ENCODE measurements around the gene TMEM138.

The TMEM138 gene

DNA sequence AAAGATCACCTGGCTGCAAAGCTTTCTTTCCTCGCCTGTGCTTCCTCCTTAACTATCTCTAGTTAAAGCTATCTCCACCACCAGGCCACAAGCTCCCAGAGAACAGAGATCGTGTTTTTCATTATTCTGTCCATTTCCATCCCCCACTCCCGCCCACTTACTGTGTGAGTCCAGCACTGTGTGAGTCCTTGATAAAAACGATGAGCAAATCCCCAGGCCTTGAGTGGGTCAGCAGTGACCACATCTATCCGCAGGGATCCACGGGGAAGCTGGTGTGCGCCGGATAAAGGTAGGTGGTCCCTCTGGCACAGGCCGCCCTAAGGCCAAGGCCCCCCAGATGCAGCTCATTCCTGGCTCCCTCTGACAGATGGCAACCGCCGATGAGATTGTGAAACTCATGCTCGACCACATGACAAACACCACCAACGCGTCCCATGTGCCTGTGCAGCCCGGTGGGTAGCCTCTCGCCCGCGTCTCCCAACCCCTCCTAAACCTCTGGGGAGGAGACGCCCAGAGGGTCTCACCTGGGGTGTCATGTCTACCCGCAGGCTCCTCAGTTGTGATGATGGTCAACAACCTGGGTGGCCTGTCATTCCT lies 19.9 kb upstream of the TMEM138 start:
- no peak for DNase-seq (ENCODE audit: low spot score)

DNA sequence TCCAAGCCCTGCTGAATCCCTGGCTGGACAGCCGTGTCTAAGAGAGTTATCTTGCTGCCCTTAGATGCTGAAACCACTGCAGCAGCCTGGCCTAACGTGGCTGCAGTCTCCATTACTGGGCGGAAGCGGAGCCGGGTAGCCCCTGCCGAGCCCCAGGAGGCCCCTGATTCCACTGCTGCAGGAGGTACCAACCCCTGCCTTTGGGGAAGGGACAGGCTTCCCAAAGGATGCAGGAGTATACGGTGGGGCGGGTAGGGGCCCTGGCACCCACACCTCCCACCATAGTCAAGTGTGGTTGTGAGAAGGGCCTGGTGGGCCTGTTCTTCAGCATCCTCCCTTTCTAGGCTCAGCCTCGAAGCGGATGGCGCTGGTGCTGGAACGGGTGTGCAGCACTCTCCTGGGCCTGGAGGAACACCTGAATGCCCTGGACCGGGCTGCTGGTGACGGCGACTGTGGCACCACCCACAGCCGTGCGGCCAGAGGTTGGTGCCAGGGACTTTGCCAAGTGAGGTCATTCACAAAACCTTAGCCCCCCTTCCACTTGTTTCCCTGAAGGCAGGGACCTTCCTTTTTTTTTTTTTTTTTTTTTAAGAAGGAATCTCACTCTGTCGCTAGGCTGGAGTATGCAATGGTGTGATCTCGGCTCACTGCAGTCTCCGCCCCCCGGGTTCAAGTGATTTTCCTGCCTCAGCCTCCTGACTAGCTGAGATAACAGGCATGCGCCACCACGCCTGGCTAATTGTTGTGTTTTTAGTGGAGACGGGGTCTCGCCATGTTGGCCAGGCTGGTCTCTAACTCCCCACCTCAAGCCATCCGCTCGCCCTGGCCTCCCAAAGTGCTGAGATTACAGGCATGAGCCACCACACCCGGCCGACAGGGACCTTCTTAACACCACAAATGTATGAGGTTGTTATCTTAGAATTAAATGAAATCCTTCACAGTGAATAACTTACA lies 18.1 kb upstream of the TMEM138 start:
- DNase-seq (ENCODE audit: low spot score), result no peak

DNA sequence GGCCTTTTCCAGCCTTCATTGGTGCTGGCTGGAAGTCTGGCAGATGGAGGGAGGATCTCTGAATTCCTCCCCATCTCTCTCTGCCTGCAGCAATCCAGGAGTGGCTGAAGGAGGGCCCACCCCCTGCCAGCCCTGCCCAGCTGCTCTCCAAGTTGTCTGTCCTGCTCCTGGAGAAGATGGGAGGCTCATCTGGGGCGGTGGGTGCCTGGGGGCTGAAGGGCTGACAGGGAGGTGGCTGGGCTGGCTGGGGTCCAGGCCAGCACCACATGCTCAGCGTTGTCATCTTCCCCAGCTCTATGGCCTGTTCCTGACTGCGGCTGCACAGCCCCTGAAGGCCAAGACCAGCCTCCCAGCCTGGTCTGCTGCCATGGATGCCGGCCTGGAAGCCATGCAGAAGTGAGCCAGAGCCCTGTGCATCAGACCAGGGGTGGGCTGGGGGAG lies 17.0 kb upstream of the TMEM138 start:
- DNase-seq (ENCODE audit: low spot score), result no peak

DNA sequence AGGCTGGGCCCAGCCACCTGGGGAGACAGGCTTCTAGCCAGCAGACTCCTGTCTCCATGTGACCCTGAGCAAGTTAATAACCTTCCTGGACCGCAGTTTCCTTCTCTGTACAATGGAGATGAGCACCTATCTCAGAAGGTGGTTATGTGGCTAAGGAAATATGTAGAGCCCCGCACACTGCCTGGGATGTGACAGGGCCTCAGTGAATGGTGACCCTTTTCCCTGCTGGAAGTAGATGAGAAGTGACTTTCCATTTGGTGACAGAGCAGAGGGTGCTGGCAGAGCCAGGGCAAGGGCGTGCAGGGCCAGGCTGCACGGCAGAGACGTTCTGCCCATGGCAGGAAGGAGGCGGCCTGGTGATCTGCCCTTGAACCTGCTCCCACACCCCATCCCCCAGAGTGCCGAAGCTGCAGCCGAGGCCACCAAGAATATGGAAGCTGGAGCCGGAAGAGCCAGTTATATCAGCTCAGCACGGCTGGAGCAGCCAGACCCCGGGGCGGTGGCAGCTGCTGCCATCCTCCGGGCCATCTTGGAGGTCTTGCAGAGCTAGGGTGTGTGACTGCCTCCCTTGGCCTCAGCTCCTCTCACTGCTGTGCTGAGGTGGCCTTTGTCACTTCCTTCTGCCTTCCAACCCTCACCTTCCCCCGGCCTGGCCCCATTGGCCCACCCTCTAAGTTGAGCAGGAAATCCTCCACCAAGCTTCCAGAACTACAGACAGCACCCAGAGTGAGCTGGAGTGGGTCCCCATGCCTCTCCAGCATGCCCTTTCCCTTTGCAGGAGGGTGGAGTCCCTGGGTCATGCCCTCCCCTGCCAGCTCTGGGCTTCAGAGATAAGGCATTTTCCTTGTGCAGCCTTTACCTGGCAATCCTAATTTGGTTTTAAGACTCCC lies 16.0 kb upstream of the TMEM138 start:
- DNase-seq (ENCODE audit: low spot score), result no peak

DNA sequence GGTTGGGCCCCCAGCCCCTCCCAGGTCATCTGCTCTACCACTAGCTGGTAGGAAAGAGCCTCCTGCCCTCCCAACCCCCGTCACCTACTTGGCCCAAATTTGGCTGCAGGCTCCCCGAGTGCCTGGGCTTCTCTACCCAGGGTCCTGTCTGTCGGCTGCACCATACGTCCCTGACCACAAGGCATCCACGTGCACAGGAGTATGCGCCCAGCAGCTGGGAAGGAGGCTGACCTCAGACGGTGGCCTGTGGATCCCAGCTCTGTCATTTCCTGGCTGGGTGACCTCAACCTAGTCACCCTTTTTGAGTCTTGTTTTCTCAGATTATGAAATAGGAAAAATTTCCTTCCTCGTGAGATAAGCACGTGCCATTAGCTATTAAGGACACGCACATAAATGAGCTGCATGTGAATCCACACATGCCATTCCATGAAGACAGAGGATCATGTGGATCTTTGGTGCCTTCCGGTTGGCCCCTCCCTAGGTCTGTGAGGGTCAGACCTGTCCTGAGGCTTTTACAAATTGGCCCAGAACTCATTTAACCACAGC lies 14.2 kb upstream of the TMEM138 start:
- DNase-seq (ENCODE audit: low spot score), result no peak

DNA sequence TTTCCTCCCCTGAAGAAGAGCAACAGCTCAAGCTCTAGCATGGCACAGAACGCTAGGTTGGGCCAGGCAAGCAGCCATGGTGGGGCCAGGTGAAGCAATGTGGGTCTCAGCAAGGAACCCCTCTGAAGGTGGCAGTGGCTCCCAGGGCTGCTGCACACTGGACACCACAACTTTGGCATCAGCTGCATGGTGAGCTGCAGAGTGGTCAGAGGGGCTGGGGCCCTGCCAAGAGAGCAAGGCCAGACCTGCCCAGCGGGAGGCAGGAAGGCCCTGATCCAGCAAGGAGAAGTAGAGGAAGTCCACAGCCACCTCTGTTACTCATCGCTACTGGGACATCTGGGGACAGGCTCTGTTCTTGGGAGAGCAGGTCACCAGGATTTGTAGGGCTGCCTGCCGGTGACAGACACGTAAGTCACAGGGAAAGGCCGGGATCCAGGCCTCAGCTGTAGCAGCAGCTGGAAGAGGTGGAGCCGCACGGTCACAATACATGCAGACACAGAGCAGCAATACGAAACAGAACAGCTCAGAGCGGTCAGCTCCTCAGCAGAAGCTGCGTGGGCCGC lies 12.9 kb upstream of the TMEM138 start:
- no peak for DNase-seq (ENCODE audit: low spot score)

DNA sequence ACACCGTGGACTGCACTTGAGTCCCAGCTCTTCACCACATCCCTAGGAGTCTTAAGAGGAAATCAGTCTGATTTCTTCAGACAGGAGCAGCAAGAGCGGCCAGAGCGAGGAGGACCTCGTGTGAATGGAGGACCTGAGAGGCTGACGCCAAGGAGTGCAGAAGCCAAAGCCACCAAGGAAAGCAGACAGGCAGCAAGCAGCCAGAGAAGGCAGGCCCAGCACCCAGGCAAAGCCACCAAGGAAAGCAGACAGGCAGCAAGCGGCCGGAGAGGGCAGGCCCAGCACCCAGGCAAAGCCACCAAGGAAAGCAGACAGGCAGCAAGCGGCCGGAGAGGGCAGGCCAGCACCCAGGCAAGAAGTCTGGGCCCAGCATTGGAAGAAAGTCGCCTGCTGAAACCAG lies 12.3 kb upstream of the TMEM138 start:
- DNase-seq (ENCODE audit: low spot score), result no peak

DNA sequence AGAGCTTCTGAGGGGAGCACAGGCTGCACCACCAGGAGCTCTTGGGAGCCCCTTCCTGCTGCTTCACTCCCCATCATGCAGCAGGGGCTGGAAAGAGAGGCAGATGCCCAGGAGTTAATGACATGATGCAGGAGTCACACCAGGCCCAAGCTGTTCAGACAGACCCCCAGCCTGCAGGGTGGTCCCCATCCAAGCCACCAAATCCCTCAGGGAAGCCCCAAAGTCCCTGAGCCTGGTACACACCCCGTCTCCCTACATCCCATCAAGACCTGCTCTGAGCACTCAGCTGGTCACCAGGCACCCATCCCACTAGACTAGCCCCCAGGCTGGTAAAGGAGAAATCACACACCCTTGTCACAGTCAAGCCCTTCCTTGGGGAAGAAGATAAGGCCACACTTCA lies 11.8 kb upstream of the TMEM138 start:
- no peak for DNase-seq (ENCODE audit: low spot score)

DNA sequence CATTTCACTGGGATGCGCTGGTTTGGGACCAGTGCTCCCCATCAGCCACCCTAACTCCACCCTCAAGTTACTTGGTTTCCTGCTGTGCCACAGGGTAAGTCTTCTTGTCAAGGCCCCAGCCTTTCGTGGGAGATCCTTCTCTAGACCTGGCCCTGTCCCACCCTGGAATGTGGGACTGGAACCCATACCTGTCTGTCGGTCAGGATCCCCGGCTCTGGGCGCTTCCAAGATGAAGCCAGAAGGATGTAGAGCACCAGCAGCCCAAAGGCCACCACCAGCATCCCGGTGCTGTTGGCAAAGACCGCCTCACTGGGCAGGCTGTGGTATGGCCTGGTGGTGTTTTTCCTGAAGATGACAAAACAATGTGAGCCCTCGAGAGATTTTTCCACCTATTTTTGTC lies 11.4 kb upstream of the TMEM138 start:
- DNase-seq (ENCODE audit: low spot score), result no peak

DNA sequence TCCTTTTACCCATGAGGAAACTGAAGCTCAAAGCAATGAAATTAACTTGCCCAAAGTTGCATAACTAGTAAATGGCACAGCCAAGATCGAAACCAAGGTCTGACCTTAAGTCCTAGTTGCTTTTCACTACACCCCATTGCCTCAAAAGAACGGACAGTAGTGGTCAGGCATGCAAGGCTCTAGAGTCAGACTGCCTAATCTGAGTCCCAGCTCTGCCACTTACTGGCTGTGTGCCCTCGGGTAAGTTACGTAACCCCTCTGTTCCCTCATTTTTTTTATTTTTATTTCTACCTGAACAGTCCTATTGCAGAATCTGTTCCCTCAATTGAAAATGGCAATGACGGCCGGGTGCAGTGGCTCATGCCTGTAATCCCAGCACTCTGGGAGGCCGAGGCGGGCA lies 10.1 kb upstream of the TMEM138 start:
- no peak for DNase-seq (ENCODE audit: low spot score)

DNA sequence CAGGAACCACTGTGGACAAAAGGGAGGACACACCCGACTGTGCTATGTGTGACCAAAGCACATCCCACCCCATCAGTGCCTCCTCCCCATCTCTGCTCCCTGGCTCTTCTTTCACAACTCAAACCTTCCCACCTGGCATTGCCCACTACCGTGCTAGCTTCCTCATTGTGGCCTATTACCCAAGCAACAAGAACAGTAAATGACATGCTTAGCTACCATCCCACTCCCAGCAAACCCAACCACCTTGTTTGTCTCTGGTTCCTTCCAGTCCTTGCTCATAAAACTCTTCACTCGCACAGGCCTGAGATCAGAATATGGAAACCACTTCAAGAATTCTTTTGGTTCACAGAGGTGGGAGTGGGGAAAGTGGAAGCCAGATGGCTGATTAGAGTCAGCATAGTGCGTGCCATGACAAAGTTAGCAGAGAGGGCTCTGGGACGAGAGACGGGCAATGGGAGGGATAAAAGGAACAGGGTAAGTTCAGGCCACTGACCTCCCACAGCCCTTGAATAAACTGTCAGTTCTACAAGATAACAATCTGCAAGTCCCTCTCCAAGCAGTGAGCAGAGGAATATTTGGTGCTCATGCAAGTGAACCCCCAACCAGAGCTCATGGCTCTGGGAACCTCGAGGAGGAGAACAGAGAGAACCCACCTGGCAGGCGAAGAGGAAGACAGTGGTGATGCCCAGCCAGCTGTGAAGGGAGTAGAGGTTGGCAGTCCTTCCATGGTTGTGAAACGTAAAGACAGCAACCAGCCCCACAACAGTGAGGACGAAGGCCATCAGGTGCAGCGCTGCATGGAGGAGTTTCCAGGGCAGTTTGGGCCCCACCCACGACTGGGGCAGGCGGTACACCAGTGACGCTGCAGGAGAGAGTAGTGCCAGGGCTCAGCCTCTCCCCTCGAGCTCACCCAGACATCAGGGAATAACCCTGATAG lies 8.8 kb upstream of the TMEM138 start:
- no peak for DNase-seq (ENCODE audit: low spot score)

DNA sequence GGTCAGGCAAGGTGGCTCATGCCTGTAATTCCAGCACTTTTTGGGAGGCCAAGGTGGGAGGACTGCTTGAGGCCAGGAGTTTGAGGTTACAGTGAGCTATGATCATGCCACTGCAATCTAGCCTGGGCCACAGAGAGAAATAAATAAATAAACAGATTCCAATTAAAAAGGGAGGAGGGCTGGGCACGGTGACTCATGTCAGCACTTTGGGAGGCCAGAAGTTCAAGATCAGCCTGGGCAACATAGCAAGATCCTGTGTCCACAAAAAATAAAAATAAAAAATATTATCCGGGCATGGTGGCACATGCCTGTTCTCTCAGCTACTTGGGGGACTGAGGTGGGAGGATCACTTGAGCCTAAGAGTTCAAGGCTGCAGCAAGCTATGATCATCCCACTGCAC lies 8.0 kb upstream of the TMEM138 start:
- no peak for DNase-seq (ENCODE audit: low spot score)

DNA sequence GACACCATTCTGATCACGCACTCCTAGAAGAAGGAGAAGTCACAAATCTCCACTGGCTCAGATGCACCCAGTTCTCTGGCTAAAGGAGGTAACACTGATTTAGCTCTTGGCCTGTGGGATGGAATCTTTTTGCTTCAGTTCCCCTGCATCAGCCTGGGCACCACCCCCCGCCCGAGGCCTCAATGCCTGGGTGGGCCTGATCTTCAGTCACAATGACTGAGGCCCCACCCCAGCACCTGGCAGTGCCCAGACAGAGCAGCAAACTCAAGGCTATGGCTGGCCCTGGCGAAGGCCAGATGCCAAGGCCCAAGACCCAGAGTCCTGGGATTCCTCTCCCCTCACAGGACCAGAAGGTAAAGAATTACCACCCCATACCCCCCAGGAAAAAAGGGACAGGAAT lies 5.5 kb upstream of the TMEM138 start:
- DNase-seq (ENCODE audit: low spot score), result no peak

DNA sequence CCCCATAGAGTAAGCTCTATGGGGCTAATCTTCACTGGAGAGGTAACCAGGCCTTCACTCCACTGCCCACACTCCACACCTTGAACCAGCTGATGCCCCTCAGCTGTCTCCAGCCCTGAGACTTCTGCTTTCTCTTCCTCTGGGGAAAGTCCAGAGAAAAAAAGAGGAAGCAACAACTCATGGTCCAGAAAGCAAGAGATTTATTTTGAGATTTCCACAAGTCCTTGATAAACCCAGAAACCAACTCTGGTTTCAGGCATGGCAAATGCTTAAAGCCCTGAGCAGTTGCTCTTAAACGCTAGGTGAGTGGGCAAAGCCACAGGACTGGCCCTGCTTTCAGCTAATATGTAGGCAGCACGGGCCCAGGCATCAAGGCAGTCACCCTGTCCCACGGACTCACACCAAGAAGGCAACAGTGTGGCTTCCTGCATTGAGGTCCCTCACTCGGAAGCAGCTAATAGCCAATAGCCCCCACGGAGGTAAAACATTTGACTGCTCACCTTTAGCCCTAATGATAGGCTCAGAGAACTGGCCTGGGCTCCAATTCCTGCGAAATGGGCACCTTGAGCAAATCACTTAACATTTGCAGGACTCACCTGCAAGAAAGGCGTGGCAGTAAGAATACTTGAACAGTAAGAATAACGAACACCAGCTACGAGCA lies 4.8 kb upstream of the TMEM138 start:
- DNase-seq (ENCODE audit: low spot score), result peak; percentile 78

DNA sequence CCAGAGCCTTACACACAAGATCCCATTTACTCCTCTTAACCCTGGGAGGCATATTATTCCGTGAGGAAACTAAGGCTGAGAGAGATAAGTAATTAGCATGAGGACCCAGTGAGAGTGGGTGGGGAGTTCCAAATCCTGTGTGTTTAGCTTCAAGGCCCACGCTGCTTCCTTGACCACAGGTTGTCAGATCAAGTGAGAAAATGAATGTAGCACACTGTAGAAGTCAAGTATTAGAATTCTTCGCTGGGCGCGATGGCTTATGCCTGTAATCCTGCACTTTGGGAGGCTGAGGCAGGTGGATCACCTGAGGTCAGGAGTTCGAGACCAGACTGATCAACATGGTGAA lies 4.3 kb upstream of the TMEM138 start:
- no peak for DNase-seq (ENCODE audit: low spot score)

DNA sequence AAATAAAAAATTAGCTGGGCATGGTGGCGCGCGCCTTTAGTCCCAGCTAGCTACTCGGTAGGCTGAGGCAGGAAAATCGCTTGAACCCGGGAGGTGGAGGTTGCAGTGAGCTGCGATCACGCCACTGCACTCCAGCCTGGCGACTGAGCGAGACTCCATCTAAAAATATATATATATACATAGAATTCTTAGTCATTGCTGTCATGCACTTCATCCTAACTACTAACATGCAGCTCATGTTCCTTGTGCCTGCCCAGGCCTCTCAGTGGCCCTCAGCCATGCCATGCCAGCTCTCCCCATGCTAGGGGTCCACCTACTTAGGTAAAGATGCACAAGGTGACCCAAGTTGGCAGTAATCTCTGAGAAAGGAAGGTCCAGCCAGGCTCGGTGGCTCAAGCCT lies 3.6 kb upstream of the TMEM138 start:
- DNase-seq (ENCODE audit: low spot score), result no peak

DNA sequence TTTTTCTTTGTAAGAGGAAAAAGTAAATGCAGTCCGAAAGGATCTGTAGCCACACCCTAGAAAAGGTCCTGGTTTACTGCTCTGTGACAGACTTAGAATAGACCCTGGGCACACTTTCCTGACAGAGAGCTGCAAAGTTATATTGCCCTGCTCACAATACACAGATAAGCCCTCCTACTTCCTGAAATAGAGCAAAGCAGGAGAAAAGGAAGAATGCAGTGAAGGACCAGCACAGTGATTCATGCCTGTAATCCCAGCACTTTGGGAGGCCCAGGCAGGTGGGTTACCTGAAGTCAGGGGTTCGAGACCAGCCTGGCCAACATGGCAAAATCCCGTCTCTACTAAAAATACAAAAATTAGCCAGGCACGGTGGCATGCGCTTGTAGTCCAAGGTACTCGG lies 2.7 kb upstream of the TMEM138 start:
- DNase-seq (ENCODE audit: low spot score), result no peak

DNA sequence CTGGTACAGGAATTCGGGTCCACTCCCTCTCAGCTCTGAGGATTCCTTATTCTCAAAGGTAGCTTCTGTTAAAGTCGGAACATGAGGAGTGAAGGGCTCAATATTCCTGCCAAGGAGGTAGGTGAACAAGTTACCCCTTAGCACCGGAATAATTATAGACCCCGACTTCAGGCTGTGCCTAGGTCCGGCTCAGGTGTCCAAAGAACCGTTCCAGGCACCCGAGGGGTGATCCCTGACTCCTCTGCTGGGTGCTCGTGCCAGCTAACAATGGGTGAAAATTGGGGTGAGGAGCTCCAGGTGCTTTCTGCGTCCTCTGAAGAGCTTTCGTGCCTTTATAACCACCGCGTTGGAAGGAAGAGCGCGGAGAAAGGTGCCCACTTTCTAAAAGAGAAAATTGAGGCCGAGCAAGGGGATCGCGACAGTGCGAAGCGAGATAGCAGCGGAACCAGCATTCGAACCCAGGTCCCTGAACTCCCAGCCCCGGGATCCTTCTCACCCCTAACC lies 885 bp upstream of the TMEM138 start:
- peak; percentile 17 for DNase-seq (ENCODE audit: low spot score)

DNA sequence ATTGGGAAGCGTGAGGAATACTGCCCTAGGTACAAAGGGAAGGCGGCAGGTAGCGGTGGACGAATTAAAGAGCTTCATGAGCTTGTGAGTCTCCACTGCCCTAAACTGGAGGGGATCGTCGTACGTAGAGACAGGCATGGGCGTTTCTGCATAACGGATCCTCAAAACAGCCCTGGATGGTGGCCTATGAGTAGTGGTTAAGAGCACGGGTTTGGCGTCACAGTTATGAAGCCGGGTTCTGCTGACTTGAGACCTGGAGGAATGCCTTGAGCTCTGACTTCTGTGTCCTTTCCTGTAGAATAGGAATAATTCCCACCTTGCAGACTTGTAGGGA lies 335 bp downstream of the TMEM138 start:
- DNase-seq (ENCODE audit: low spot score), result no peak

DNA sequence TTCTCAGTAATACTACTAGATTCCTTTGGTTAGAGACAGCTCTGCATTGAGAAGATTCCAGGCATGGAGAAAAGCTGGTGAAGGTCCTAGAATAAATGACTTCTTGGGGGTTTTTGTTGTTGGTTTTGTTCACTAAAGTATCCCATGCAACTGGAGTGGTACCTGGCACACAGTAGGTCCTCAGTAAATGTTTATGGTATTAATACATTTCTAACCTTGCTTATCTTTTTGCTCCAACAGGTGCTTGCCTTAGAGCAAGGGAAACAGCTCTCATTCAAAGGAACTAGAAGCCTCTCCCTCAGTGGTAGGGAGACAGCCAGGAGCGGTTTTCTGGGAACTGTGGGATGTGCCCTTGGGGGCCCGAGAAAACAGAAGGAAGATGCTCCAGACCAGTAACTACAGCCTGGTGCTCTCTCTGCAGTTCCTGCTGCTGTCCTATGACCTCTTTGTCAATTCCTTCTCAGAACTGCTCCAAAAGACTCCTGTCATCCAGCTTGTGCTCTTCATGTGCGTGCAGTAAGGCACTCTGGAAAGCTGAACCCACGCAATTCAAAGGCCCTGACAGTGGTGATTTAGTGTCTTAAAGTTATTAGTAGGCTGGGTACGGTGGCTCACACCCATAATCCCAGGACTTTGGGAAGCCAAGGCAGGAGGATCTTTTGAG lies 2.0 kb downstream of the TMEM138 start:
- DNase-seq (ENCODE audit: low spot score), result no peak

Measured in pons (tissue), 1 donor.